ENCODE measurements around the gene RNU5D-1.

- TF ChIP-seq POLR2A (IDR thresholded peaks at IDR 0.05) (no peak), CTCF (IDR thresholded peaks at IDR 0.05) (no peak)
Observed at GRCh38 chr1:44778705-44779576, 48.0 kb upstream of the RNU5D-1 start.

Data from stomach (tissue), 4 donors.